ENCODE results near the gene C1QTNF2. TPM values are rescaled to one million over a fixed set of nuclear protein-coding genes. Genes with fewer than 3 reads are reported as not detected.
A peak's percentile ranks its signal among the peaks of the same experiment; 100 is the strongest.

C1QTNF2 gene
- total and polyA plus RNA-seq, 8 donors = 0.09 to 0.41 (median 0.24) TPM; not detected in 2

- peak; percentile 75 for FAIRE-seq
- intact Hi-C loops (cut with DNase I) = no loop called here
These were observed 20.6 kb upstream of the C1QTNF2 start for GRCh38 chr5:160390787-160391696.

GRCh38 chr5:160387445-160387844 lies 17.0 kb upstream of the C1QTNF2 start:
- Histone ChIP-seq H3K27ac (no peak overlapping the region), H3K36me3 (no peaks in the 10 kb centered on the region), H3K4me1 (no peaks in the 10 kb centered on the region), H3K4me3 (no peak overlapping the region), H3K27me3 (no peaks in the 10 kb centered on the region), H3K9me3 (no peaks in the 10 kb centered on the region)
- 92 to 93% methylated on average over 1 of the region's 1 CpG for WGBS, 2 donors
- no peak for DNase-seq
- intact Hi-C loops (cut with DNase I) = no loop called here
- FAIRE-seq = no peak
- TF ChIP-seq, protein P1, sequence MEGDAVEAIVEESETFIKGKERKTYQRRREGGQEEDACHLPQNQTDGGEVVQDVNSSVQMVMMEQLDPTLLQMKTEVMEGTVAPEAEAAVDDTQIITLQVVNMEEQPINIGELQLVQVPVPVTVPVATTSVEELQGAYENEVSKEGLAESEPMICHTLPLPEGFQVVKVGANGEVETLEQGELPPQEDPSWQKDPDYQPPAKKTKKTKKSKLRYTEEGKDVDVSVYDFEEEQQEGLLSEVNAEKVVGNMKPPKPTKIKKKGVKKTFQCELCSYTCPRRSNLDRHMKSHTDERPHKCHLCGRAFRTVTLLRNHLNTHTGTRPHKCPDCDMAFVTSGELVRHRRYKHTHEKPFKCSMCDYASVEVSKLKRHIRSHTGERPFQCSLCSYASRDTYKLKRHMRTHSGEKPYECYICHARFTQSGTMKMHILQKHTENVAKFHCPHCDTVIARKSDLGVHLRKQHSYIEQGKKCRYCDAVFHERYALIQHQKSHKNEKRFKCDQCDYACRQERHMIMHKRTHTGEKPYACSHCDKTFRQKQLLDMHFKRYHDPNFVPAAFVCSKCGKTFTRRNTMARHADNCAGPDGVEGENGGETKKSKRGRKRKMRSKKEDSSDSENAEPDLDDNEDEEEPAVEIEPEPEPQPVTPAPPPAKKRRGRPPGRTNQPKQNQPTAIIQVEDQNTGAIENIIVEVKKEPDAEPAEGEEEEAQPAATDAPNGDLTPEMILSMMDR (IDR thresholded peaks at IDR 0.05) = no peak
- ATAC-seq = no peak

More at GRCh38 chr5:160390787-160391696, 20.6 kb upstream of the C1QTNF2 start:
- Histone ChIP-seq H3K27me3 (no peaks in the 10 kb centered on the region), H3K4me1 (no peaks in the 10 kb centered on the region), H3K4me3 (no peak overlapping the region), H3K27ac (no peak overlapping the region), H3K36me3 (no peaks in the 10 kb centered on the region), H3K9me3 (no peaks in the 10 kb centered on the region)
- DNase-seq (no peak), ATAC-seq (peak in 3 of 4 donors; percentile 20 to 60 (median 51))
- WGBS, 2 donors = 75 to 81% methylated on average over 8 of the region's 8 CpGs
- TF ChIP-seq, protein P1 (IDR thresholded peaks at IDR 0.05) = peak in 1 of 4 donors; percentile 10

DNA sequence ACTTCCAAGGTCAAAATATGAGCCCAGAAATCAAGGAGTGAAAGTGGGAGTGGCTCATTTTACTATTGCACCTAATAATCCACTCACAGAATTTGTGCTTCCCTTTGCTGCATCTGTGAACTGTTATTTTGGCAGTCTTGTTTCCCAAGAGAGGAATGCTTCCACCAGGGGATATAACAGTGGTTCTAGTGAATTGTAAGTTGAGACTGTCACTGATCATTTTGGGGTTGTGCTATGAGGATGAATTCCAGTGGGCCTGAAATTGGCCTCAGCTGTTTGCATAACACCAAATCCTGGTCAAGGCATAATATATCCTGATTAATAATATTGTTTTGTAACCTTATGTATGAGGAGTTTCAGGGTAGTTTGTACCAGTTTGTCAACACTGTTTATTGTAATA lies 15.1 kb upstream of the C1QTNF2 start:
- FAIRE-seq (no peak), ATAC-seq (no peak), DNase-seq (no peak)
- H3K4me1 ChIP-seq = no peaks in the 10 kb centered on the region
- no peak overlapping the region for H3K27ac ChIP-seq
- no peaks in the 10 kb centered on the region for H3K27me3 ChIP-seq
- TF ChIP-seq, protein P1 (IDR thresholded peaks at IDR 0.05) = no peak
- no peaks in the 10 kb centered on the region for H3K36me3 ChIP-seq
- intact Hi-C loops (cut with DNase I) = no loop called here
- H3K9me3 ChIP-seq = no peaks in the 10 kb centered on the region
- no peak overlapping the region for H3K4me3 ChIP-seq

DNA sequence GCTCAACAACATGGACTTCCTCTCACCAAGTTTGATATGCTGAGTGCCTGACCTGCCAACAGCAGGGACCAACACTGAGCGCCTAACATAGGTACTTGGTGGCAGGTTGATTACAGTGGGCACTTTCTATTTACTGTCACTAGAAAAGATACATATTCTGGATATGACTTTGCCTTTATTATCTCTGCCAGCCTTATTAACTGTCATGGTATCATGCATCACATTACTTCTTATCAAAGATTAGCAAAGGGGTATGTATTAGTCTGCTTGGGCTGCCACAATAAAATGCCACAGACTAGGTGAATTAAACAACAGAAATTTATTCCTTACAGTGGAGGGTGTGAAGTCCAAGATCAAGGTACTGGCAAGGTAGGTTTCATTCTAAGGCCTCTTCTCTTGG lies 14.3 kb upstream of the C1QTNF2 start:
- TF ChIP-seq, protein P1 (IDR thresholded peaks at IDR 0.05) = no peak
- 97 to 100% methylated on average over 1 of the region's 1 CpG for WGBS, 2 donors
- Histone ChIP-seq H3K36me3 (no peaks in the 10 kb centered on the region), H3K9me3 (no peaks in the 10 kb centered on the region), H3K27ac (no peak overlapping the region), H3K4me3 (no peak overlapping the region), H3K4me1 (no peaks in the 10 kb centered on the region), H3K27me3 (no peaks in the 10 kb centered on the region)
- ATAC-seq = no peak
- DNase-seq = no peak
- FAIRE-seq = no peak
- intact Hi-C loops (cut with DNase I) = no loop called here

DNA sequence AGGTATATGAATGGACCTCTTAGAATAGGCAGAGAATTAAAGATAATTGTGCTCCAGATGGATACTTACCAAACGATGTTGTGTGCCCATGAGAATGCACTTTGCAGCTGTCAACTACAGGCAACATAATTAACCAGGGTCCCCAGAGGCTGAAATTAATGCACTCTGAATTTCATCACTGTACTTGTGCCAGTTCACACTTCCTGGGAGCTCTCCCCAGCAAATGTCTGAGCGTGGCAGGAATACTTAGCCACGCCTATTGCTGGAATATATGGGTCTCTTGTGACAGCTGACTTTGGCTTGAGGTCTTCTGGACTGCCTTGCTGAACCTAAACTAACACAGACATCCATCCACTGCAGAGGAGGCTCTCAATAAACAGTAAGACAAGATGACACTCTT lies 11.9 kb upstream of the C1QTNF2 start:
- H3K9me3 ChIP-seq = no peaks in the 10 kb centered on the region
- TF ChIP-seq, protein P1 (IDR thresholded peaks at IDR 0.05) = no peak
- H3K27me3 ChIP-seq = no peaks in the 10 kb centered on the region
- DNase-seq (no peak), ATAC-seq (no peak), FAIRE-seq (no peak)
- no peak overlapping the region for H3K4me3 ChIP-seq
- no peak overlapping the region for H3K27ac ChIP-seq
- intact Hi-C loops (cut with DNase I) = no loop called here
- no peaks in the 10 kb centered on the region for H3K36me3 ChIP-seq
- no peaks in the 10 kb centered on the region for H3K4me1 ChIP-seq
- WGBS, 2 donors = 60 to 68% methylated on average over 3 of the region's 3 CpGs
